Stimulated activated CD4-positive, alpha-beta T cell treated with anti-CD3 and anti-CD28 coated beads, Interleukin-1b, Interleukin-23, amount 100 ng/mL, for 4 hours (primary cell): ENCODE results near the gene PTPRS.

Experiments
- DNase-seq, 2 donors: peaks; one replicate each; pipeline ENCODE4 v3.0.0-alpha.2; 2020; ENCODE audit warnings: low read depth in 2 of 2

PTPRS gene

GRCh38 chr19:5355076-5355475 lies 14.5 kb upstream of the PTPRS start:
- DNase-seq: no peak

GRCh38 chr19:5354403-5354802 lies 13.8 kb upstream of the PTPRS start:
- DNase-seq: no peak

GRCh38 chr19:5352229-5352763 lies 11.7 kb upstream of the PTPRS start:
- DNase-seq: no peak

- no peak for DNase-seq
These were observed 11.2 kb upstream of the PTPRS start for GRCh38 chr19:5351731-5352228.

- no peak for DNase-seq
These were observed 8.4 kb upstream of the PTPRS start for GRCh38 chr19:5349041-5349440.

GRCh38 chr19:5345895-5346386 lies 5.3 kb upstream of the PTPRS start:
- no peak for DNase-seq

- DNase-seq: no peak
These were observed 3.2 kb upstream of the PTPRS start for GRCh38 chr19:5343848-5344247.

GRCh38 chr19:5342573-5343201 lies 2.1 kb upstream of the PTPRS start:
- DNase-seq: no peak

- no peak for DNase-seq
These were observed 1.4 kb upstream of the PTPRS start for GRCh38 chr19:5341981-5342380.

GRCh38 chr19:5341448-5341820 lies 822 bp upstream of the PTPRS start:
- DNase-seq: no peak

GRCh38 chr19:5339950-5340636 lies 519 bp downstream of the PTPRS start:
- no peak for DNase-seq

GRCh38 chr19:5339198-5339949 lies 1.2 kb downstream of the PTPRS start:
- DNase-seq: no peak

- DNase-seq: no peak
These were observed 1.9 kb downstream of the PTPRS start for GRCh38 chr19:5338656-5339197.

- no peak for DNase-seq
These were observed 2.6 kb downstream of the PTPRS start for GRCh38 chr19:5337708-5338655.

GRCh38 chr19:5337126-5337525 lies 3.5 kb downstream of the PTPRS start:
- no peak for DNase-seq

- no peak for DNase-seq
These were observed 4.2 kb downstream of the PTPRS start for GRCh38 chr19:5336195-5336965.

GRCh38 chr19:5335593-5335992 lies 5.0 kb downstream of the PTPRS start:
- no peak for DNase-seq

GRCh38 chr19:5334824-5335500 lies 5.7 kb downstream of the PTPRS start:
- no peak for DNase-seq

- DNase-seq: no peak
These were observed 6.3 kb downstream of the PTPRS start for GRCh38 chr19:5334366-5334739.
